Chondrocyte (in vitro differentiated cells): ENCODE measurements around the gene CAPS. TPM values are rescaled to one million over a fixed set of nuclear protein-coding genes. Genes with fewer than 3 reads are reported as not detected.

Experiments
- DNase-seq: peaks from one replicate; pipeline ENCODE4 v3.0.0; 2021; ENCODE audit warnings: mixed read lengths, low spot score
- H3K27ac Mint-ChIP-seq: one replicate; pipeline ENCODE4 v1.8.0; 2021; ENCODE audit warnings: mild to moderate bottlenecking, moderate library complexity, mixed read lengths; ENCODE audit not compliant: unreplicated experiment
- H3K27me3 Mint-ChIP-seq: 2 replicates; pipeline ENCODE4 v1.8.0; 2021; ENCODE audit warnings: low read depth, mixed read lengths
- H3K36me3 Mint-ChIP-seq: 2 replicates; pipeline ENCODE4 v1.8.0; 2021; ENCODE audit warnings: low read depth, mixed read lengths
- H3K4me1 Mint-ChIP-seq: 2 replicates; pipeline ENCODE4 v1.8.0; 2021; ENCODE audit warnings: low read depth, mild to moderate bottlenecking, mixed read lengths
- H3K4me3 Mint-ChIP-seq: one replicate; pipeline ENCODE4 v1.8.0; 2021; ENCODE audit warnings: mild to moderate bottlenecking, moderate library complexity, mixed read lengths; ENCODE audit not compliant: unreplicated experiment
- H3K9me3 Mint-ChIP-seq: 2 replicates; pipeline ENCODE4 v1.8.0; 2021; ENCODE audit warnings: low read depth, mixed read lengths
- CTCF ChIP-seq: fragments of 200-600 bp; sonication (generic); IDR thresholded peaks from 2 replicates; pipeline ENCODE4 v1.5.0; 2021; ENCODE audit warnings: antibody characterized with exemption, mild to moderate bottlenecking, moderate library complexity
- total RNA-seq: library from RNA; stranded (reverse); gene quantifications from 3 replicates; pipeline ENCODE4 v1.2.1, GENCODE V29; 2021

The CAPS gene
- total RNA-seq, 1 donor from 2014 or later, result 7.2 TPM

- Mint-ChIP-seq H3K4me1 (peaks cover 4% of the 10 kb centered on the region), H3K36me3 (no peaks in the 10 kb centered on the region), H3K4me3 (no peak overlapping the region), H3K27ac (no peak overlapping the region), H3K9me3 (no peaks in the 10 kb centered on the region), H3K27me3 (no peaks in the 10 kb centered on the region)
- no peak for TF ChIP-seq CTCF
- no peak for DNase-seq
These were observed 24.0 kb upstream of the CAPS start for GRCh38 chr19:5890099-5890498.

- H3K27ac Mint-ChIP-seq, result no peak overlapping the region
- DNase-seq, result no peak
- no peaks in the 10 kb centered on the region for H3K27me3 Mint-ChIP-seq
- H3K4me1 Mint-ChIP-seq, result peaks cover 4% of the 10 kb centered on the region
- no peak overlapping the region for H3K4me3 Mint-ChIP-seq
- H3K9me3 Mint-ChIP-seq, result no peaks in the 10 kb centered on the region
- TF ChIP-seq CTCF, result no peak
- H3K36me3 Mint-ChIP-seq, result peaks cover 3% of the 10 kb centered on the region
These were observed 22.5 kb upstream of the CAPS start for GRCh38 chr19:5891572-5891937.

DNA sequence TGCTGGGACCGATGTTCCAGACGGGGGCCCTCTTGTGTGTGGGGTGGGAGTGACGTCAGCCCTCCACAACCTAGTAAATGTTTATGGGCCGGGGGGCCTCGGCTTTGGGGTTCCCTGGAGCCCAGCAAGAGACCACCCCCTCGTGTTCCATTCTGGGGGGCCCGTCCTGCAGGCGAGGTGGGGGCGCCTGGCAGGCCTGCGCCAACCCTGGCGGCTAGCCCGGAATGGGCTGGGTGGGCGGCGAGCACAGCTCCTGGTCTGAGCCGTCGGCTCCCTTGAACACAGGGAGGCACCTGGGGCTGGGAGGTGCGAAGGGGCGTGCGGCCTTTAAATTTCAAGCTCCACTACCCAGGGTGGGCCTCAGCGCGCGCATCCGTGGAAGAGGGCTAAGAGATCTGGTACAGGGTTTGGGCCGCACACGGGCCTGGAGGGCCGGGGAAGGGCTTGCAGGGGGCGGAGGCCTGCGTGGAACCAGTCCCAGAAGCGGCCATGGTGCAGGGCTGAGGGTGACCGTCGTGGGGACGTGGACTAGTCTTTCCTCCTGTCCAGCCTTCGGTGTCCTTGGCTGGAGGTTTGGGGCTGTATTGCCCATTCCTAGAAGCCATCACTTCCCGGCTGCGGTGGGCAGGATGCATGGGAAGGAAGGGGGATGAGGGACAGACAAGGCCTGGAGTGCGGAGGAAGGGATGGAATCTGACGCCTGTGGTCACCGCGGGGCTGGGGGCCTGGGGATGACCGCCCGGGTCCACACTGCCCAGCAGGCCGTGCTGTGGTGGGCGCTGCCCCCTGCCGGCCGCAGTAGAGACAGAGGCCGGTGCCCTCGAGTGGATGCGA lies 21.9 kb upstream of the CAPS start:
- no peaks in the 10 kb centered on the region for H3K27me3 Mint-ChIP-seq
- H3K4me1 Mint-ChIP-seq, result peaks cover 4% of the 10 kb centered on the region
- TF ChIP-seq CTCF, result peak; percentile 87
- H3K9me3 Mint-ChIP-seq, result no peaks in the 10 kb centered on the region
- no peak for DNase-seq
- peaks cover 3% of the 10 kb centered on the region for H3K36me3 Mint-ChIP-seq
- H3K27ac Mint-ChIP-seq, result no peak overlapping the region
- no peak overlapping the region for H3K4me3 Mint-ChIP-seq

DNA sequence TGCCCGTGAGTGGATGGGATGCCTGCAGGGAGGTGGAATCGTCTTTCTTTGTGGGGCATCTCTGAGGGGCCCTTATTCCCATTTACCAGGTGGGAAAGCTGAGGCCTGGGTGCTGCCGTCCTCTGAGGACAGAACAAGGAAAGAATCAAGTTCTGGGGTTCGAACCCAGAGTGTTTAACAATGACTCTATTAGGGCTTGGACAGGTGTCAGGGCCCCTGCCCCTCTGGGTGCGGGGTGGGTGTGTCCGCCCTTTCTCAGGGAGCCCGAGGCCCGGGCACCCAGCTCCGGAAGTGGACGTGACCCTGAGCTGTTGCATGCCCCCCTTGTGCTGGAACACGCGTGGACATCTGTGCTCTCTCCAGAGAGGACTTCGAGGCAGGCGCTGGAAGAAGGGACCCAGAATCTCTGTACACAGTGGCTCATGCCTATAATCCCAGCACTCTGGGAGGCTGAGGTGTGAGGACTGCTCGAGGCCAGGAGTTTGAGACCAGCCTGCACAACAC lies 21.2 kb upstream of the CAPS start:
- H3K27me3 Mint-ChIP-seq, result no peaks in the 10 kb centered on the region
- H3K4me3 Mint-ChIP-seq, result no peak overlapping the region

More for the DNA sequence above, 21.2 kb upstream of the CAPS start:
- Mint-ChIP-seq H3K4me1 (peaks cover 4% of the 10 kb centered on the region), H3K27ac (no peak overlapping the region), H3K36me3 (peaks cover 3% of the 10 kb centered on the region), H3K9me3 (no peaks in the 10 kb centered on the region)
- no peak for DNase-seq
- peak; percentile 49 for TF ChIP-seq CTCF
